Activated gamma-delta T cell treated with Interleukin-2 at 50 U/mL for 16 hours (primary cell): ENCODE measurements around the gene PCP4.

Source experiments
- DNase-seq: peaks from one replicate; pipeline ENCODE4 v3.0.0-alpha.2; 2020

The PCP4 gene

DNA sequence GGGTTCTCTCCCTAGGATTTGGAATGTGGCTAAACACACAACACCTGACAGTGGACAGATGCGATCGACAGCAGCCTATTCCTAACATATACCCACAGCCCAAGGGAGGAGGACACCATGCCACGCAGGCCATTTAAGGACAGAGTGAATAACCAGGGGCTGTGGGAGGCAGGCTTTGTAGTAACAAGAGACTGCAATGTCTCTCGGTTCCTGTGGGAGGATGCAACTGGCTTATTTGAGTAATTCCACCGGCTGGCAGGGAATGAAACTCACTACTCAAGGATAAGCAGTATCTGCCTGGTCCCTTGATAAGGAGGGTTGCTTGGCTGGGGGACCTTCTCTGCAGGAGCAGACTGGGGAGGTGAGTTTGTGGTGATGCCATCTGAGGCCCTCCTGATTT is 109.6 kb downstream of the PCP4 start:
- no peak for DNase-seq
